GM18907 (cell line): ENCODE measurements around the gene EPHA6.
"Not testable (repeated sequence)": the region's sequence is repeated elsewhere in the genome, so short reads cannot be mapped to it uniquely, and the experiment has no call there.

Experiments used
- ATAC-seq: cut with Tn5 transposase; IDR thresholded peaks from one replicate; pipeline ENCODE4 v1.9.1; 2021; ENCODE audit warnings: mild to moderate bottlenecking, moderate library complexity; ENCODE audit not compliant: unreplicated experiment

The EPHA6 gene

DNA sequence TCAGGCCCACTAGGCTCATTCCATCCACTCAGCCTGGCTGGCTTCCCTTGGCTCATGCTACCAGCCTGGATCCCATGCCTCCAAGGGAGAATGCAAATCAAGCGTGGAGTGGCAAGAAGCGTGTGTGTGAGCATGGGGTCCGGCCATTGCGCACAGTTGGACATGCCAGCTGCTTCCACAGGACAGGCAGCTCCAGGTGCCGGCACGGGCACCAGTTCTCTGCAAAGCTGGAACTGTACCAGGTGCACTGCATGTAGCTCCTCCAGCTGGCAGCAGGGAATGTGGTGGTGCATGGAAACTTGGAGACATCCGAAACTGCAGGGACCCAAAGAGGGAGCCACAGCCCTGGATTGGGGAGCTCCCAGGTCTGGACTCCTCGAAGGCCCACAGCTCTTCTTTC is 449.8 kb downstream of the EPHA6 start:
- ATAC-seq = no peak

DNA sequence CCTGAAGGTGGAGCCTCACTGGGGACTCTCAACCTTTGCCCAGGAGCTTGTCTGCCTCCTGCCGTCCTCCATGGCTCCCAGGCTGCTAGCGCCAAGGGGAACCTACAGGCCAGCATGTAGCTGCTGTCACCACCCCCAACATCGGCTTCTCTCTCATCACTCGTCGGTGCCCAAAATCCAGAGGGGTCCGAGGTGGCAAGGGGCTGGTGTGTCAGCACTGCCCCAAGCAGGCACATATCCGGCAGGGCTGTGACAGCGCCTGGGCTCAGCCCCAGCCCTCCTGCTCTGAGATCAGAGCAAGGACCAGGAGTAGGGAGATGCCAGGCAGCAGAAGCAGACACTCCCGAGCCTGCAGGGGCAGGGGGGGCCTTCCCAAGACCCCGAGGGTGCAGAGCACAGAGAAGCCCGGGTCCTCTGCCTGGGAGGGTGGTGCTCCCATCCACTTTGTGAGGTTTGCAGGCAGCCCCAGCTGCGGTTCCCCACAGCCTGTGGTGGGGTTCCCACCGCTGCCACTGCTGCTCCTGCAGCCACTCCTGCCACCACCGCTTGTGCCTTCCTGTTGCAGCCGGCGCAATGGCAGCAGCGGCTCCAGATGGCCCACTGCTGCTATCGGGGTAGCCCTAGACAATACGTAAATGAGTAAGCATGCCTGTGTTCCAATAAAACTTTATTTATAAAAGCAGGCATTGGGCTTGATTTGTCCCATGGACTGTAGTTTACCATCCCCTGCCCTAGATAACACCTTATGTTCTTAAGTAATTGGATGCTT is 451.0 kb downstream of the EPHA6 start:
- ATAC-seq = no peak

GRCh38 chr3:97269202-97269601 is 454.8 kb downstream of the EPHA6 start:
- no peak for ATAC-seq

DNA sequence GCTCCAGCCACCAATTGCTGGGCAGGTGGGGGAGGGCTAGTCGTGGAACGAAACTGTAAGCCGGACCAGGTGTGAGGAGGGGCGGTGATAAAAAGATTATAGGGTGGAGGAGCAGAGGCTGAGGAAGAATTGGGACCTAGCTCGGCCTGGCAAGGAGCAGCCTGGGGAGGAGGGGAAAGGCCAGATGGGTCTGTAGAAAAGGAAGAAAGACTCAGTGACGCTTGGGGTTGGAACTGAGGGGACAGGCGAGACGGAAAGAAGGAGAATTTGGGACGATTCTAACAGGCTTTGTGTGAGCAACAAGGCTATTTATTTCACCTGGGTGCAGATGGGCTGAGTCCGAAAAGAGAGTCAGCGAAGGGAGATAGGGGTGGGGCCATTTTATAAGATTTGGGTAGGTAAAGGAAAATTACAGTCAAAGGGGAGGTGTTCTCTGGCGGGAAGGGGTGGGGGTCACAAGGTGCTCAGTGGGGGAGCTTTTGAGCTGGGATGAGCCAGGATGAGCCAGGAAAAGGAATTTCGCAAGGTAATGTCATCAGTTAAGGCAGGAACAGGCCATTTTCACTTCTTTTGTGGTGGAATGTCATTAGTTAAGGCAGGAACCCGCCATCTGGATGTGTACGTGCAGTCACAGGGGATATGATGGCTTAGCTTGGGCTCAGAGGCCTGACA is 462.6 kb downstream of the EPHA6 start:
- ATAC-seq = not testable (repeated sequence)

DNA sequence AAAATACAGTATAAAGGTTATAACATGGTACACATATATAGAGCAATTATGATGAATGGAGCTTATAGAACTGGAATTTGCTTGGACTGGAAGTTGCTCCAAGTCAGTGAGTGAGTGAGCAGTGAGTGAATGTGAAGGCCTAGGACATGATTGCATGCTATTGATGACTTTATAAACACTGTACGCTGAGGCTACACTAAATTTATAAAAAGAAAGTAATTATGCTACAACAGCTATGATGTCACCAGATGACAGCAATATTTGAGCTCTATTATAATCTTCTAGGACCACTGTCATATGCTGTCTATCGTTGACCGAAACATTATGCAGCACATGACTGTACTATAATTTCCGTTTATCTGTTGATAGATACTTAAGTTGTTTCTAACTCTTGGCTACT is 463.3 kb downstream of the EPHA6 start:
- ATAC-seq = no peak

- ATAC-seq = no peak
These were observed 464.1 kb downstream of the EPHA6 start for GRCh38 chr3:97278506-97278905.

DNA sequence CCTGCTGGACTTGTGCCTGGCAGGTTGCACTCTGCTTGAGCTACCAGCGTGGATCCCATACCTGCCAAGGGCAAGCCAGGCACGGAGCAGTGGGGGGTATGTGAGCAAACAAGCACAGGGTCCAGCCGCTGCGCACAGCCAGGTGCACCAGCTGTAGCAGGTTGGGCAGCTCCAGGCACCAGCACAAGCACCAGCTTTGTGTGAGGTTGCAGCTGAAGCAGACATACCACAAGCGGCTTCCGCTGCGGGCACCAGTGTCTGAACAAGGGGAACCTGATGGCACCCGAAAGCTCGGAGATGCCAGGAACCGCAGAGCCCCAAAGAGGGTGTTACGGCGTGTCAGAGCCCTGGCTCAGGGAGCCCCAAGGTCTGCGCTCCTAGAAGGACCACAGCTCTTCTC is 477.5 kb downstream of the EPHA6 start:
- ATAC-seq = no peak

- no peak for ATAC-seq
These were observed 479.3 kb downstream of the EPHA6 start for GRCh38 chr3:97293596-97294131.

- ATAC-seq = no peak
These were observed 482.6 kb downstream of the EPHA6 start for GRCh38 chr3:97297032-97297431.

DNA sequence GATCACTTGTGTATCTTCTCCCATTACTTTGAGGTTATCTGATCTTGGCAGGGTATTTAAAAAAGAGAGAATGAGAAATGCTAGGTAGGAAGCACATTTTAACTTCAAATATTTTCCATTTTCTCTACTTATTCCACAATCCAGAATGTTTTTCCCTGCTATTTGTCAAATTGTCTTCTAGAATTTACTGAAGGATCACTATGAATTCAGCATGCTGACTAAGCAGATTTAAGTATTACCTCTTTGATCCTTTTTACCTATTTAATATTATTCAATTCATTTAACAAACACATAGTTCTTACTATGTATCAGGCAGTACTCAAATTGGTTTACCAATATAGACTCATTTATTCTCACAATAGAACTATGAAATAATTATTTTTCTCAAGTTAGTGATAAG is 486.7 kb downstream of the EPHA6 start:
- no peak for ATAC-seq

GRCh38 chr3:97306226-97306625 is 491.8 kb downstream of the EPHA6 start:
- no peak for ATAC-seq

- ATAC-seq = no peak
These were observed 524.0 kb downstream of the EPHA6 start for GRCh38 chr3:97338375-97338774.

DNA sequence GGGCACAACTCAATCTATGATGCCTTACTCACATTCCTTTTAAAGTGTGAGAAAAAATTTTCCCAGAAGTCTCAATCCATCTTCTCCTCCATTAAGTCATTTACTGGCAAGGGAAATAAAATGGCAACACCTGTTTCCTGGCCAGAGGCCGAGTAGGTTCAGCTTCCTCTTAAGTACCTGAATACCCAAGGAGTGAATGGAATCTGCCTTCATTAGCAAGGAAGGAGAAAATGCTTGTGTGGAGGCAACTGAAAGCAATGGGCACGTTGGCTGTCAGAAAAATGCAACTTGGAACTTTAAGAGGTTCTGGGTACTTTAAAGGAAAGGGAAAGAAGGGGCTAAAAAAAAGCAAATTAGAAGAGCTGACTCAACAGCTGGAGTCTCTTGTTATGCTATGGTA is 526.5 kb downstream of the EPHA6 start:
- ATAC-seq = no peak

GRCh38 chr3:97347780-97348179 is 533.4 kb downstream of the EPHA6 start:
- ATAC-seq = no peak

DNA sequence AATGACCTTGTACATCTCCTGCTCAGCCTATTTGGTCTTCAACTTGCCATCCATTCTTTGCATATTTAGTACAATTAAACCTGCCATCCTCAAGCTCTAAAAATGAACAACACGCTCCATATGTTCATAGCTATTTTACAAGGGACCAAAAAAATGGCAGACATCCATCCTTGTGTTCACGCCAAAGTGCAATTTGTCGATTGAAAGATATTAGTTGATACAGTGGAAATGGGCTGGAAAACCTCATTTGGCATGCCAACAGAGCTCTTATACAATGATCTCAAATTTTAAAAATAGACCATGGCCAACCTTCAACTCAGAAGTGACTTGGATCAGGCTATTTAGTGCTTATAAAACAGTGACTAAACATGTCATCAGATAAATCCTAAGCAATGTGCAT is 536.6 kb downstream of the EPHA6 start:
- no peak for ATAC-seq

GRCh38 chr3:97353176-97353575 is 538.8 kb downstream of the EPHA6 start:
- no peak for ATAC-seq

- ATAC-seq = no peak
These were observed 545.6 kb downstream of the EPHA6 start for GRCh38 chr3:97359977-97360376.

- ATAC-seq = no peak
These were observed 546.4 kb downstream of the EPHA6 start for GRCh38 chr3:97360804-97361203.

- no peak for ATAC-seq
These were observed 570.2 kb downstream of the EPHA6 start for GRCh38 chr3:97384583-97384982.

DNA sequence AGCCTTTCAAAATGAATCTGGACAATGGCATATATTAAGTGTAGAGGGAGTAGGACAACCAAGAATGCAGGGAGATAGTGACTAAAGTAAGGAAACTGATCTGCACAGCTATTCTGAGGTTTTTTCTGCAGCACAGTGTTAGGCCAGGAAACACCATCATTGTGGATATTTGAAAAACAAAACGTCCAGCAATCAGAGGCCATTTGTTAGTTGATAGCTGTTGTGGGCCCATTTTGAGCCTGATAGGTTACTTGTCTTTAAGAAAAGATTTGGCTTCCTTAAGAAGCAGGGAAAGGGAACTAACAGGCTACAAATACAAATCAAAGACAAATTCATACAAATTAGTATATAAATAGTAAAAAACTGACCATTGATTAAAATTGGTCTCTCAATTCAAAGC is 574.4 kb downstream of the EPHA6 start:
- no peak for ATAC-seq

DNA sequence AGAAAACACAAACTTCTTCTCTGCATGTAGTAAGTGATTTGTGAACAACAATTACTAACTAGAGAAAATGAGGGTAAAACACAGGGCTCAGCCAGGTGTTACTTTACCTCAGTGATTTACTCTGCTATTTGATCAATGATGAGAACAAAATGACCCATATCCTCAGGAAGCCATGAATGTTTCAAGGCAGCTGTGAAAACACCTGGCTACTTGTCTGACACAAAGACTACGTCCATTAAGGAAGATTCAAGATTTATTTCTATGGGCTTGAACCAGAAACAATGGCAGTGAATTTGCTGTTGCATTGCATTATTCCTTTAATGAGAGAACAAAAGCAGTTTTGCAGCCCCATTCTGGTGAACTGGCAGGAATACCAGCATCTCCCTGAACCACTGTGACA is 575.5 kb downstream of the EPHA6 start:
- ATAC-seq = no peak

DNA sequence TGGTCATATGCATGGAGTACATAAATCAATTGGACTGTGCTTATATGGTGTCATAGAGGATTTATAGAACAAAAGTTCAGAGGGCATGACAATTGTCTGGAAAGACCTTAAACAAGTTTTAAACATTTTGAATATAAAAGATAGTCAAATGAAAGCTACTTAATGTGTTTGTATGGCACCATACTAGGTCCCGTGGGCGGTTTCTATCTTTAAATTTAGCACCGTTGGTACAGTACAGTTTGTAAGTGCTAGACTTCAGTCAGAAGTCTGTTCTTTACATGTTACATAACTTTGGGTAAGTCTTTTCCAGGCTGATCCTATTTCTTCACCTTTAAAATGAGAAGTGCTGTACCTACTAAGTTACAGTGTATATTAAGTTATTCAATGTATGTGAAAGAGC is 576.8 kb downstream of the EPHA6 start:
- ATAC-seq = no peak
